Epithelial cell of prostate (primary cell): ENCODE measurements around the gene MCF2L2.
"Not testable (repeated sequence)": the region's sequence is repeated elsewhere in the genome, so short reads cannot be mapped to it uniquely, and the experiment has no call there.

Experiments
- DNase-seq: peaks from one replicate; pipeline ENCODE4 v3.0.0-alpha.2; 2011; ENCODE audit warnings: low read depth, low spot score
- H3K27ac ChIP-seq: fragments of 450-650 bp; 2 replicates; pipeline ENCODE4 v1.5.1; 2017; ENCODE audit warnings: mild to moderate bottlenecking

The MCF2L2 gene

GRCh38 chr3:183447206-183448001 is 19.0 kb upstream of the MCF2L2 start:
- DNase-seq, result no peak
- H3K27ac ChIP-seq, result no peak overlapping the region

GRCh38 chr3:183446838-183447205 is 18.4 kb upstream of the MCF2L2 start:
- no peak overlapping the region for H3K27ac ChIP-seq
- no peak for DNase-seq

- no peak for DNase-seq
- no peak overlapping the region for H3K27ac ChIP-seq
These were observed 16.3 kb upstream of the MCF2L2 start for GRCh38 chr3:183444748-183445147.

GRCh38 chr3:183443395-183444385 is 15.3 kb upstream of the MCF2L2 start:
- no peak for DNase-seq
- no peak overlapping the region for H3K27ac ChIP-seq

- H3K27ac ChIP-seq, result no peak overlapping the region
These were observed 14.6 kb upstream of the MCF2L2 start for GRCh38 chr3:183442994-183443393.

GRCh38 chr3:183440521-183440920 is 12.1 kb upstream of the MCF2L2 start:
- not testable (repeated sequence) for DNase-seq, H3K27ac ChIP-seq

More at GRCh38 chr3:183442994-183443393, 14.6 kb upstream of the MCF2L2 start:
- no peak for DNase-seq

- no peak for DNase-seq
- no peak overlapping the region for H3K27ac ChIP-seq
These were observed 11.1 kb upstream of the MCF2L2 start for GRCh38 chr3:183439515-183439914.

GRCh38 chr3:183438735-183439134 is 10.3 kb upstream of the MCF2L2 start:
- no peak for DNase-seq
- H3K27ac ChIP-seq, result no peak overlapping the region

GRCh38 chr3:183437666-183438564 is 9.5 kb upstream of the MCF2L2 start:
- H3K27ac ChIP-seq, result no peak overlapping the region
- no peak for DNase-seq

GRCh38 chr3:183437061-183437460 is 8.6 kb upstream of the MCF2L2 start:
- no peak for DNase-seq

GRCh38 chr3:183435661-183436060 is 7.2 kb upstream of the MCF2L2 start:
- no peak for DNase-seq
- no peak overlapping the region for H3K27ac ChIP-seq

More at GRCh38 chr3:183437061-183437460, 8.6 kb upstream of the MCF2L2 start:
- H3K27ac ChIP-seq, result no peak overlapping the region

- no peak overlapping the region for H3K27ac ChIP-seq
- no peak for DNase-seq
These were observed 6.6 kb upstream of the MCF2L2 start for GRCh38 chr3:183434992-183435391.

- DNase-seq, result no peak
- no peak overlapping the region for H3K27ac ChIP-seq
These were observed 6.1 kb upstream of the MCF2L2 start for GRCh38 chr3:183434503-183434902.

GRCh38 chr3:183430325-183430957 is 2.0 kb upstream of the MCF2L2 start:
- no peak for DNase-seq
- no peak overlapping the region for H3K27ac ChIP-seq

GRCh38 chr3:183427876-183428446 is 458 bp downstream of the MCF2L2 start:
- DNase-seq, result no peak
- no peak overlapping the region for H3K27ac ChIP-seq

GRCh38 chr3:183427196-183427875 is 1.1 kb downstream of the MCF2L2 start:
- H3K27ac ChIP-seq, result no peak overlapping the region
- no peak for DNase-seq

- DNase-seq, H3K27ac ChIP-seq: not testable (repeated sequence)
These were observed 9.6 kb downstream of the MCF2L2 start for GRCh38 chr3:183418807-183419206.

GRCh38 chr3:183411216-183411922 is 17.1 kb downstream of the MCF2L2 start:
- DNase-seq, result no peak
- H3K27ac ChIP-seq, result no peak overlapping the region
